ENCODE data around the gene CLEC16A.
"Not testable (repeated sequence)": the region's sequence is repeated elsewhere in the genome, so short reads cannot be mapped to it uniquely, and the experiment has no call there.

- not testable (repeated sequence) for TF ChIP-seq CTCF, POLR2A (IDR thresholded peaks at IDR 0.05)
These were observed 22.2 kb downstream of the CLEC16A start for GRCh38 chr16:10966559-10966958.

Data from thyroid gland (tissue), 4 donors.